Lung (tissue), 12 donors: ENCODE results near the gene F5. TPM values are rescaled to one million over a fixed set of nuclear protein-coding genes. Genes with fewer than 3 reads are reported as not detected.

Experiments
- ATAC-seq: fragments of 200-7000 bp; cut with Tn5 transposase; one replicate; pipeline ENCODE4 v1.9.1; 2020; ENCODE audit warnings: moderate number of reproducible peaks; ENCODE audit not compliant: insufficient read depth, low FRiP score
- DNase-seq, 3 donors: peaks; one replicate each; pipeline ENCODE4 v3.0.0-alpha.2; 2013 to 2017
- H3K27ac ChIP-seq, 2 donors: one replicate each; pipeline ENCODE4 v1.5.1; 2013; ENCODE audit warnings: mild to moderate bottlenecking in 2 of 2, moderate library complexity in 2 of 2, control low read depth in 1 of 2, inconsistent platforms in 1 of 2, low read depth in 1 of 2, low read length in 1 of 2
- H3K27me3 ChIP-seq, 3 donors: one replicate each; pipeline ENCODE4 v1.5.1; 2013; ENCODE audit warnings: low read length in 2 of 3; ENCODE audit not compliant: control insufficient read depth in 3 of 3, insufficient read depth in 3 of 3
- H3K36me3 ChIP-seq, 4 donors: one replicate each; pipeline ENCODE4 v1.5.1; 2013; ENCODE audit warnings: low read length in 4 of 4, mild to moderate bottlenecking in 1 of 4, moderate library complexity in 1 of 4; ENCODE audit not compliant: control insufficient read depth in 4 of 4, insufficient read depth in 4 of 4
- H3K4me1 ChIP-seq, 5 donors: one replicate each; pipeline ENCODE4 v1.5.1; 2013; ENCODE audit warnings: low read length in 5 of 5, mild to moderate bottlenecking in 2 of 5, moderate library complexity in 1 of 5; ENCODE audit not compliant: control insufficient read depth in 5 of 5, insufficient read depth in 5 of 5
- H3K4me3 ChIP-seq: one replicate; pipeline ENCODE4 v1.5.1; 2013; ENCODE audit warnings: mild to moderate bottlenecking, control low read depth, moderate library complexity
- H3K9ac ChIP-seq, 2 donors: one replicate each; pipeline ENCODE4 v1.5.1; 2013; ENCODE audit warnings: low read length in 2 of 2, control low read depth in 1 of 2; ENCODE audit not compliant: insufficient read depth in 1 of 2
- H3K9me3 ChIP-seq, 4 donors: one replicate each; pipeline ENCODE4 v1.5.1; 2013; ENCODE audit warnings: low read length in 3 of 4, mild to moderate bottlenecking in 1 of 4, moderate library complexity in 1 of 4; ENCODE audit not compliant: control insufficient read depth in 4 of 4, insufficient read depth in 3 of 4
- WGBS, 2 donors: extraction: QIAGEN DNeasy Blood & Tissue Kit; methylation state at CpG; one replicate each; pipeline ENCODE4 v1.1.7; 2013; 5-methylcytosine and 5-hydroxymethylcytosine counted together
- polyA plus RNA-seq, 2 donors: library from polyadenylated mRNA; stranded (reverse); fragments of 200-250 nt; gene quantifications; one replicate each; pipeline ENCODE4 v1.2.1, GENCODE V29; 2013
- total RNA-seq, 2 donors: library from RNA; depleted of rRNA in 1 of 2; stranded (reverse); fragments of >200 nt in 1 of 2; gene quantifications; one replicate each; pipeline ENCODE4 v1.2.1, GENCODE V29; 2014 to 2021
- TF ChIP-seq, protein P1 (sequence below): IDR thresholded peaks from 2 replicates; pipeline ENCODE4 v1.5.1; 2012; ENCODE audit warnings: mild to moderate bottlenecking; ENCODE audit errors: control extremely low read depth, extremely low read depth
- donor health status: control.
- donor health status: control.
- donor health status: Bipolar disorder and iron deficiency.
- donor health status: healthy.
- donor health status: DM: yes; HTN: yes; CAD: no.

F5 gene
- total and polyA plus RNA-seq, 4 donors, result 0.74 to 5.3 (median 2.4) TPM

DNA sequence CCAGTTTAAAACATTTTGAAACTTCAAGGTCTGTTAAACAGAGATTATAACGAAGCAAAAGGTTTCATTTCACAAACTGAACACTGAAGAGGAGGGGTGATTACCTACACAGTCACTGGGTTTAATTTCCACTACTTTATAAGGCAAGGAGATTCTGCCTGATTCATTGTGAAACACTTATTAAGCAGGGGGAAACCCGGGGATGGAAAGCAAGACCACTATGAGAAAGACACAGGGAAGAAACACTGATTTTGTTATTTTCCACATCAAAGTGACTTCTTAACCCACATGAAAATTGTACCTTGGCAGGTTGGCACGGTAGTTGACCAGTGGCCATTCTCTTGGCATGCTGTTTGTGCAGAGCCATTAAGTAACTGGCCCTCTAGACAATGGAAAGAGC, 8.1 kb upstream of the F5 start:
- no peaks in the 10 kb centered on the region for H3K4me1 ChIP-seq
- DNase-seq (no peak), ATAC-seq (no peak)
- H3K27me3 ChIP-seq, result no peaks in the 10 kb centered on the region
- 72 to 78% methylated on average over 3 of the region's 3 CpGs for WGBS, 2 donors
- TF ChIP-seq, protein P1, sequence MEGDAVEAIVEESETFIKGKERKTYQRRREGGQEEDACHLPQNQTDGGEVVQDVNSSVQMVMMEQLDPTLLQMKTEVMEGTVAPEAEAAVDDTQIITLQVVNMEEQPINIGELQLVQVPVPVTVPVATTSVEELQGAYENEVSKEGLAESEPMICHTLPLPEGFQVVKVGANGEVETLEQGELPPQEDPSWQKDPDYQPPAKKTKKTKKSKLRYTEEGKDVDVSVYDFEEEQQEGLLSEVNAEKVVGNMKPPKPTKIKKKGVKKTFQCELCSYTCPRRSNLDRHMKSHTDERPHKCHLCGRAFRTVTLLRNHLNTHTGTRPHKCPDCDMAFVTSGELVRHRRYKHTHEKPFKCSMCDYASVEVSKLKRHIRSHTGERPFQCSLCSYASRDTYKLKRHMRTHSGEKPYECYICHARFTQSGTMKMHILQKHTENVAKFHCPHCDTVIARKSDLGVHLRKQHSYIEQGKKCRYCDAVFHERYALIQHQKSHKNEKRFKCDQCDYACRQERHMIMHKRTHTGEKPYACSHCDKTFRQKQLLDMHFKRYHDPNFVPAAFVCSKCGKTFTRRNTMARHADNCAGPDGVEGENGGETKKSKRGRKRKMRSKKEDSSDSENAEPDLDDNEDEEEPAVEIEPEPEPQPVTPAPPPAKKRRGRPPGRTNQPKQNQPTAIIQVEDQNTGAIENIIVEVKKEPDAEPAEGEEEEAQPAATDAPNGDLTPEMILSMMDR, result no peak
- H3K9me3 ChIP-seq, result no peaks in the 10 kb centered on the region
- no peak overlapping the region for H3K27ac ChIP-seq
- H3K9ac ChIP-seq, result no peak overlapping the region
- H3K36me3 ChIP-seq, result no peaks in the 10 kb centered on the region
- H3K4me3 ChIP-seq, result no peak overlapping the region

DNA sequence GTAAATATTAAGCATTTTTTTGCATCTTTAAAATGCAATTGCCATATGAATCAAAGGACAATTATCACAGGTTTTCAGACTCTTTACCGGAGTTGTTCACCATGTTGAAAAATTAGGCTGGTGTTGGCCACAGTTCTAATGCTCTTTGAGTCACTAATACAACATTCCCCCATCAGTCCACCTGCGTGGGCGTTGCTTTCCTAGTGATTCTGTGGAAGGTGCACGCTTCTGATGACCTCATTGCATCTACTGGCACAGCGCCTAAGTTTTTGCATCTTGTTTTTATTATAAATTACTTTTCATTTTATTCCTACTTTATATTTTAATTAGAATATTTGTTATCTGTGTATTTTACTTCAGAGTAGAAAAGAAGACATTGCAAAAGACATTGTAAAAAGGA, 4.7 kb upstream of the F5 start:
- Histone ChIP-seq H3K27ac (no peak overlapping the region), H3K4me1 (peaks cover 0 to 2% (median 0%) of the 10 kb centered on the region in 5 donors), H3K4me3 (no peak overlapping the region), H3K9ac (no peak overlapping the region), H3K36me3 (no peaks in the 10 kb centered on the region), H3K27me3 (peaks cover 0 to 4% (median 0%) of the 10 kb centered on the region in 3 donors), H3K9me3 (no peaks in the 10 kb centered on the region)
- WGBS, 2 donors, result 91 to 97% methylated on average over 5 of the region's 5 CpGs
- ATAC-seq (no peak), DNase-seq (no peak)
- TF ChIP-seq, protein P1, result no peak

DNA sequence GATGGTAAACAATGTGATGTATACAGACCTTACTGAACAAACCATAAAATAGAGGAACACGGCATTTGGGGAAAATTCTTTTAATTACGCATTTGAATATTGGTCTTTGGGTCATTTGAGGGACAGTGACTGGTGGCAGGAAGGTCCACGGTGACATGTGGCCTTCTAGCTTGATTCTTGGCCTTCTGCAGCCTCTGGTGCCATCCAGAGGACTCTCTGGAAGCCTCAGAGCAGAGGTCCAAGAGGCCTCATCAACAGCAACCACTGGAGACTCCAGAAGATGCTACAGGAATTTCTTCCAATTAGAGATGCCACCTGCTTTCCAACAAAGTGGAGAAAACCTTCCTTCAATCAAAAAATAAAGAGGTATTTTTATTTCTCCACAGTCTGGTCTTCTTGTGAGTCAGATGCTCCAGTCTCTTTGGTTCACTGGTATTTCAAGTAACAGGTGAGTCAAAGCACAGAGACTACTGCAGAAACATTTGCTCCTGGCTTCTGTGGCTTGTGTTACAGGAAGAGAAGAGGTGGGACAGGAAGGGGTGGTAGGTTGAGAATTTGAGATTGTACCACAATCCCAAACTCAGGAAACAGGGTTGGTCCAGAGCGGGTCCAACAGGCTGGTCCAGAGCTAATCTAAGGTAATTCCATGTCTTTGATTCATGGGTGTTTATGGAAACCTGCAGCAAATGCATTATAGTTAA, 2.7 kb upstream of the F5 start:
- DNase-seq (no peak), ATAC-seq (no peak)
- Histone ChIP-seq H3K27me3 (peaks cover 0 to 18% (median 0%) of the 10 kb centered on the region in 3 donors), H3K36me3 (no peaks in the 10 kb centered on the region), H3K9ac (no peak overlapping the region), H3K27ac (no peak overlapping the region), H3K9me3 (no peaks in the 10 kb centered on the region), H3K4me3 (no peak overlapping the region), H3K4me1 (peaks cover 0 to 2% (median 0%) of the 10 kb centered on the region in 5 donors)
- TF ChIP-seq, protein P1, result no peak
- 77 to 79% methylated on average over 4 of the region's 4 CpGs for WGBS, 2 donors
